GM12878 (cell line): ENCODE results near the gene NES.

ENCODE experiments used
- ASH2L ChIP-seq: fragments of 300-600, 200-600 bp; sonication (generic); IDR thresholded peaks from 2 replicates; pipeline ENCODE4 v1.6.1; 2017; ENCODE audit warnings: low read depth, mild to moderate bottlenecking, borderline replicate concordance
- CTCF ChIP-seq, 3 experiments: IDR thresholded peaks in 2 of 3; conservative IDR thresholded peaks in 1 of 3; 2 replicates each; pipeline ENCODE4 v1.5.1; 2011; ENCODE audit warnings: low read depth in 3 of 3, low read length in 3 of 3, mild to moderate bottlenecking in 3 of 3, control low read depth in 2 of 3, moderate library complexity in 2 of 3, inconsistent platforms in 1 of 3, mixed read lengths in 1 of 3; ENCODE audit not compliant: control insufficient read depth in 2 of 3, insufficient read depth in 1 of 3; ENCODE audit errors: extremely low read depth in 1 of 3
- EZH2 ChIP-seq: IDR thresholded peaks from 2 replicates; pipeline ENCODE4 v1.6.1; 2012; ENCODE audit warnings: low read depth, mild to moderate bottlenecking, control low read depth, inconsistent platforms, low read length, borderline replicate concordance; ENCODE audit not compliant: control insufficient read depth
- GATAD2B ChIP-seq: fragments of 450-650 bp; conservative IDR thresholded peaks from 2 replicates; pipeline ENCODE4 v1.6.1; 2017; ENCODE audit warnings: low read depth, mild to moderate bottlenecking, moderate library complexity
- NFIC ChIP-seq: IDR thresholded peaks from 2 replicates; pipeline ENCODE4 v1.6.1; 2012; ENCODE audit warnings: low read depth, mild to moderate bottlenecking, inconsistent platforms, low read length, moderate library complexity
- POLR2A ChIP-seq: IDR thresholded peaks from 2 replicates; pipeline ENCODE4 v1.6.1; 2011; ENCODE audit warnings: low read depth, mild to moderate bottlenecking, low read length
- RAD51 ChIP-seq: fragments of 450-650 bp; IDR thresholded peaks from 2 replicates; pipeline ENCODE4 v1.6.1; 2016; ENCODE audit warnings: moderate library complexity, mild to moderate bottlenecking, inconsistent platforms
- RBBP5 ChIP-seq: fragments of 200-600 bp; sonication (generic); conservative IDR thresholded peaks from 2 replicates; pipeline ENCODE4 v1.6.1; 2016
- RFX5 ChIP-seq: IDR thresholded peaks from 2 replicates; pipeline ENCODE4 v1.6.1; 2011; ENCODE audit warnings: low read depth, low read length, improper control_type of control experiment
- SP1 ChIP-seq: IDR thresholded peaks from one replicate; pipeline ENCODE4 v1.6.1; 2011; ENCODE audit warnings: low read depth, low read length
- SUZ12 ChIP-seq: fragments of 200-600 bp; sonication (generic); IDR thresholded peaks from one replicate; pipeline ENCODE4 v1.6.1; 2018; ENCODE audit warnings: antibody characterized with exemption, mild to moderate bottlenecking; ENCODE audit not compliant: unreplicated experiment
- ZZZ3 ChIP-seq: IDR thresholded peaks from 2 replicates; pipeline ENCODE4 v1.6.1; 2011; ENCODE audit warnings: low read depth; ENCODE audit not compliant: control insufficient read depth, insufficient read length

- TF ChIP-seq CTCF (IDR thresholded peaks at IDR 0.05 in 2 of 3, conservative IDR thresholded peaks at IDR 0.05 in 1 of 3; ENCODE audit: control insufficient read depth in 2 of 3, extremely low read depth in 1 of 3, insufficient read depth in 1 of 3, low read depth in 3 of 3, low read length in 3 of 3), result no peak
- no peak for TF ChIP-seq GATAD2B
- TF ChIP-seq POLR2A, result no peak
- no peak for TF ChIP-seq ZZZ3
- no peak for TF ChIP-seq RFX5
- TF ChIP-seq RBBP5, result no peak
- no peak for TF ChIP-seq SUZ12
- no peak for TF ChIP-seq EZH2
- no peak for TF ChIP-seq ASH2L
- no peak for TF ChIP-seq SP1
- TF ChIP-seq NFIC, result no peak
- TF ChIP-seq RAD51, result no peak
Measured at GRCh38 chr1:156700736-156701531, 23.7 kb upstream of the NES start.
